AG04450 (cell line): ENCODE data around the gene CFAP54. TPM values are rescaled to one million over a fixed set of nuclear protein-coding genes. Genes with fewer than 3 reads are reported as not detected.

Source experiments
- CTCF ChIA-PET: fragments of 300-600, 350-600 bp; formaldehyde crosslinking; extraction: SDS; loops from one replicate; lab custom pipeline; 2022; ENCODE audit warnings: antibody characterized with exemption, inconsistent platforms; lab: Charles Lee
- POLR2A ChIA-PET: fragments of 350-600 bp; formaldehyde crosslinking; extraction: SDS; loops from one replicate; lab custom pipeline; 2021; ENCODE audit warnings: antibody characterized with exemption, inconsistent platforms; lab: Yijun Ruan, JAX
- DNase-seq: peaks from one replicate; pipeline ENCODE4 v3.0.0-alpha.2; 2011; ENCODE audit warnings: low read depth, low spot score
- H3K27ac ChIP-seq: one replicate; pipeline ENCODE4 v1.5.1; 2012; ENCODE audit warnings: low read depth, low read length, control low read depth
- H3K27me3 ChIP-seq: one replicate; pipeline ENCODE4 v1.6.0; 2012; ENCODE audit warnings: low read length; ENCODE audit not compliant: control insufficient read depth, insufficient read depth
- H3K4me3 ChIP-seq: 2 replicates; pipeline ENCODE4 v1.5.1; 2011; ENCODE audit warnings: mild to moderate bottlenecking, low read depth, low read length, control low read depth
- H3K9me3 ChIP-seq: 2 replicates; pipeline ENCODE4 v1.5.1; 2012; ENCODE audit warnings: low read length; ENCODE audit not compliant: control insufficient read depth, insufficient read depth
- CTCF ChIP-seq: IDR thresholded peaks from 2 replicates; pipeline ENCODE4 v1.5.1; 2011; ENCODE audit warnings: low read depth, low read length, control low read depth, inconsistent platforms
- polyA plus RNA-seq: library from polyadenylated mRNA; depleted of rRNA; stranded (reverse); fragments of >200 nt; gene quantifications from 2 replicates; pipeline ENCODE4 v1.2.3, GENCODE V29; 2011

Gene CFAP54
- polyA plus RNA-seq, 1 experiment, result 0.82 TPM

GRCh38 chr12:96811083-96811482 is 321.7 kb downstream of the CFAP54 start:
- no peak for TF ChIP-seq CTCF
- POLR2A ChIA-PET, result no interaction called here
- CTCF ChIA-PET, result no interaction called here
- no peak overlapping the region for H3K4me3 ChIP-seq
- no peaks in the 10 kb centered on the region for H3K9me3 ChIP-seq
- no peak overlapping the region for H3K27ac ChIP-seq
- no peaks in the 10 kb centered on the region for H3K27me3 ChIP-seq
- DNase-seq, result peak; percentile 51

- POLR2A ChIA-PET, result no interaction called here
- no peak overlapping the region for H3K27ac ChIP-seq
Measured at GRCh38 chr12:96812153-96812552, 322.8 kb downstream of the CFAP54 start.

GRCh38 chr12:96814200-96814599 is 324.8 kb downstream of the CFAP54 start:
- no peak for DNase-seq
- Histone ChIP-seq H3K4me3 (no peak overlapping the region), H3K27ac (no peak overlapping the region), H3K9me3 (no peaks in the 10 kb centered on the region), H3K27me3 (peaks cover 5% of the 10 kb centered on the region)
- TF ChIP-seq CTCF, result no peak
- ChIA-PET POLR2A (no interaction called here), CTCF (no interaction called here)

More at GRCh38 chr12:96812153-96812552, 322.8 kb downstream of the CFAP54 start:
- CTCF ChIA-PET, result no interaction called here
- no peak overlapping the region for H3K4me3 ChIP-seq
- no peak for DNase-seq
- no peak for TF ChIP-seq CTCF
- no peaks in the 10 kb centered on the region for H3K9me3 ChIP-seq
- H3K27me3 ChIP-seq, result peaks cover 5% of the 10 kb centered on the region

- CTCF ChIA-PET, result interaction anchor here (0.7 kb wide), 1 partner anchor 57 kb away, joined by 8 read pairs; no protein-coding TSS in a partner anchor
- H3K27ac ChIP-seq, result no peak overlapping the region
- TF ChIP-seq CTCF, result no peak
- DNase-seq, result no peak
- H3K9me3 ChIP-seq, result no peaks in the 10 kb centered on the region
- H3K27me3 ChIP-seq, result peaks cover 2% of the 10 kb centered on the region
- no peak overlapping the region for H3K4me3 ChIP-seq
- POLR2A ChIA-PET, result no interaction called here
Measured at GRCh38 chr12:96821592-96821991, 332.2 kb downstream of the CFAP54 start.

- Histone ChIP-seq H3K27ac (no peak overlapping the region), H3K27me3 (no peaks in the 10 kb centered on the region), H3K9me3 (no peaks in the 10 kb centered on the region), H3K4me3 (no peak overlapping the region)
- no peak for TF ChIP-seq CTCF
- ChIA-PET CTCF (no interaction called here), POLR2A (no interaction called here)
- no peak for DNase-seq
Measured at GRCh38 chr12:96822641-96823040, 333.3 kb downstream of the CFAP54 start.
